ENCODE data around the gene STRAP.
"Not testable (repeated sequence)": the region's sequence is repeated elsewhere in the genome, so short reads cannot be mapped to it uniquely, and the experiment has no call there.

The STRAP gene

GRCh38 chr12:15928870-15929571 lies 46.8 kb downstream of the STRAP start:
- FAIRE-seq: no peak

GRCh38 chr12:15931590-15932053 lies 49.4 kb downstream of the STRAP start:
- FAIRE-seq: no peak

- no peak for FAIRE-seq
Measured at GRCh38 chr12:15932327-15932726, 50.1 kb downstream of the STRAP start.

DNA sequence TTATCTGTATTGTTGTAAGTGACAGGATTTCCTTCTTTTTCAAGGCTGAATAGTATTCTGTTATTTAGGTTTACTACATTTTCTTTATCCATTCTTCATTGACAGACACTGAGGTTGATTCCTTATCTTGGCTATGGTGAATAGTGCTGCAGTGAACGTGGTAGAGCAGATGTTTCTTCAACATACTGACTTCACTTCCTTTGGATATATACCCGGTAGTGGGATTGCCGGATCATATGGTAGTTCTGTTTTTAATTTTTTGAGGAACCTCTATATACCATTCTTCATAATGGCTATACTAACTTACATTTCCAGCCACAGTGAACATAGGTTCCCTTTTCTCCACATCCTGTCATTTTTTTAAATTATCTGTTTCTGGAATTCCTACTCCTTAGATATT lies 50.8 kb downstream of the STRAP start:
- no peak for FAIRE-seq

GRCh38 chr12:15933751-15934150 lies 51.6 kb downstream of the STRAP start:
- no peak for FAIRE-seq

DNA sequence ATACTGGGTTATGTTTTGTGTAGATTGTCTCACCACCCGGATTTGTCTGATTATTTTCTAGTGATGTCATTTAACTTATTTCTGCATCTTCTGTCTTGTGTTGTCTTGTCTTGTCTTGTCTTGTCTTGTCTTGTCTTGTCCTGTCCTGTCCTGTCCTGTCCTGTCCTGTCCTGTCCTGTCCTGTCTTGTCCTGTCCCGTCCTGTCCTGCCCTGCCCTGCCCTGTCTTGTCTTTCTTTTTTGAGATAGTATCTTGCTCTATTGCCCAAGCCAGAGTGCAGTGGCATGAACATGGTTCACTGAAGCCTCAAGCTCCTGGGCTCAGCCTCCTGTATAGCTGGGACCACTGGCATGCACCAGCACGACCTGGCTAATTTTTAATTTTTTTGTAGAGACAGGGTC lies 54.6 kb downstream of the STRAP start:
- FAIRE-seq: no peak

- FAIRE-seq: no peak
Measured at GRCh38 chr12:15937902-15938301, 55.7 kb downstream of the STRAP start.

GRCh38 chr12:15939111-15939510 lies 56.9 kb downstream of the STRAP start:
- no peak for FAIRE-seq

- FAIRE-seq: no peak
Measured at GRCh38 chr12:15942475-15942874, 60.3 kb downstream of the STRAP start.

DNA sequence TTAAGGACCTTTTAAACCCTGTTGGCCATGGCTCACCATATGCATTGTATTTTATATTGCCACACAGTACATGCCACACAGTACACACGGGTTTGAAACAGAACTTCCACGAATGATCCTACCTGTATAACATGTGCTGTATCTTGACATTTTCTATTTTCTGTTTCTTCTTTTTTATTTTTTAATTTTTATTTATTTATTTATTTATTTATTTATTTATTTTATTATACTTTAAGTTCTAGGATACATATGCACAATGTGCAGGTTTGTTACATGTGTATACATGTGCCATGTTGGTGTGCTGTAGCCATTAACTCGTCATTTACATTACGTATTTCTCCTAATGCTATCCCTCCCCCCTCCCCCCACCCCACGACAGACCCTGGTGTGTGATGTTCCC lies 61.3 kb downstream of the STRAP start:
- FAIRE-seq: not testable (repeated sequence)

DNA sequence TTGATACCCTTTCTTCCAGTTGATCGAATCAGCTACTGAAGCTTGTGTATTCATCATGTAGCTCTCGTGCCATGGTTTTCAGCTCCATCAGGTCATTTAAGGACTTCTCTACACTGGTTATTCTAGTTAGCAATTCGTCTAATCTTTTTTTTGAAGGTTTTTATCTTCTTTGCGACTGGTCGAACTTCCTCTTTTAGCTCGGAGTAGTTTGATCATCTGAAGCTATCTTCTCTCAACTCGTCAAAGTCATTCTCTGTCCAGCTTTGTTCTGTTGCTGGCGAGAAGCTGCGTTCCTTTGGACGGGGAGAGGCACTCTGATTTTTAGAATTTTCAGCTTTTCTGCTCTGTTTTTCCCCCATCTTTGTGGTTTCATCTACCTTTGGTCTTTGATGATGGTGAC lies 66.3 kb downstream of the STRAP start:
- FAIRE-seq: not testable (repeated sequence)
